VCaP (cell line): ENCODE measurements around the gene EOLA1.
A peak's percentile ranks its signal among the peaks of the same experiment; 100 is the strongest.

ENCODE experiments used
- H3K27ac ChIP-seq: fragments of 450-650 bp; 2 replicates; pipeline ENCODE4 v1.5.1; 2017
- TF ChIP-seq, protein P1 (sequence below): fragments of 450-650 bp; conservative IDR thresholded peaks from 2 replicates; pipeline ENCODE4 v1.5.1; 2017; ENCODE audit warnings: mild to moderate bottlenecking, moderate library complexity

EOLA1 gene

DNA sequence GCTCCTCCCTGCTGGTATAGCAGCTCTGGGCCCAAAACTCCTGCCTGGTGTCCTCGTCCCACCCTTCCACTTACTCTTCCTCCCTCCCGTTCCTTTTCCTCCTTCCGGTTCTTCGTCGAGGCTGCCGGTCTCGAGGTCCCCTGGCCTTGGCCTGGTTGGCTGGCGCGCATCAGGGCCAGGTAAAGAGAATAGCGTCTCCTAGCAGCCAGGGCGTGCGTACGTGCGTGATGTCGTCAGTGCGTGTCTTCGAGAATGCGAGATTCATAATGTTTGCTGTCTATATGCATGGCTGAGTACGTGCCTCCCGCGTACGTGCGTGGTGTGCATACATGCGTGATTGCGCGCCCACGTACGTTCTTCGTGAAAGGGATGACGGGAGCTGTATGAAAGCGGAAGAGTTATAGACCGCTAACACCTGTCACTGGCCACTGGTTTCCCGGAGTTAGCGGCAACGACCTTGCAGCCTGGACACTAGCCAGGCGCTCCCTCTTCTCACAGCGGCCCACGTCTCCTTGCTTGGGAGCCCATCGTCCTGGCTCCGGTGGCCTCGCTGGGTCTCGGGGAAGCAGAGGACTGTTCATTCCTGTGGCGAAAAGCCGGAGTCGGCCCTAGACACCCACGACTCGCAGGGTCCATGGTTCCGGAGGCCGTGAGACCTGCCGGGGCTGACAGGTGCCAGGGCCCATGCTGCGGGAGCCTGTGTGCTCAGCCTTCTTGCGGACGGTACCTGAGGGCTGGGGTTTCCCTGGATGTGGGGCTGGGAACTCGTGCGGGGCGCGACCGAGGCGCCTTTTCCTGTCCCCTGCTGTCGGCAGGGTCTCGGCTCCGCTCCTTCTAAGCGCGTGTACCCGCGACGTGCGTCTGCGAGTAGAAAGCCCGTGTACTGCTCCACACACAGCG, at the start of gene EOLA1:
Gene EOLA1, plus strand, starts transcription at position 392 of the 900 bp plus-strand sequence. CDS start 4,619 bp downstream, outside the sequence.
- TF ChIP-seq, protein P1, sequence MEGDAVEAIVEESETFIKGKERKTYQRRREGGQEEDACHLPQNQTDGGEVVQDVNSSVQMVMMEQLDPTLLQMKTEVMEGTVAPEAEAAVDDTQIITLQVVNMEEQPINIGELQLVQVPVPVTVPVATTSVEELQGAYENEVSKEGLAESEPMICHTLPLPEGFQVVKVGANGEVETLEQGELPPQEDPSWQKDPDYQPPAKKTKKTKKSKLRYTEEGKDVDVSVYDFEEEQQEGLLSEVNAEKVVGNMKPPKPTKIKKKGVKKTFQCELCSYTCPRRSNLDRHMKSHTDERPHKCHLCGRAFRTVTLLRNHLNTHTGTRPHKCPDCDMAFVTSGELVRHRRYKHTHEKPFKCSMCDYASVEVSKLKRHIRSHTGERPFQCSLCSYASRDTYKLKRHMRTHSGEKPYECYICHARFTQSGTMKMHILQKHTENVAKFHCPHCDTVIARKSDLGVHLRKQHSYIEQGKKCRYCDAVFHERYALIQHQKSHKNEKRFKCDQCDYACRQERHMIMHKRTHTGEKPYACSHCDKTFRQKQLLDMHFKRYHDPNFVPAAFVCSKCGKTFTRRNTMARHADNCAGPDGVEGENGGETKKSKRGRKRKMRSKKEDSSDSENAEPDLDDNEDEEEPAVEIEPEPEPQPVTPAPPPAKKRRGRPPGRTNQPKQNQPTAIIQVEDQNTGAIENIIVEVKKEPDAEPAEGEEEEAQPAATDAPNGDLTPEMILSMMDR: no peak
- H3K27ac ChIP-seq: peak within 1 kb of the TSS; percentile 81

DNA sequence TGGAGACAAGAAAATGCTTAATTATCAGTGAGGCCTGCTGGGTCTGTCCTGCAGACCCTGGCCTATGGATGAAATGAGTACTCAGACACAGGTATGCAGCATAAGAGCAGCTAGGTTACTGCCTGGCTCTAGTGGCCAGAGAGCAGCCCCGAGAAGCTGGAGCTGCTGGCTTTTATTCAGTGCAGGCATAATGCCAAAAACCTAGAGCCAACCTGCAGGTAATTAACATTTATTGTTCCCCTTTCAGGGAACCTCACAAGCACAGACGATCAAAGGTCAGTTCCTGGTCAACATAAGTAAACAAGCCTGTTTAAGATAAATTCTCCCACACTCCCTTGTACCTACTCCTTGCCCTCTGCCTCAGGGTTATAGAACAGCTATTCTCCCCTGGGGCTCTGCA, 49.0 kb upstream of the EOLA1 start:
- no peak overlapping the region for H3K27ac ChIP-seq
- TF ChIP-seq, protein P1: no peak

DNA sequence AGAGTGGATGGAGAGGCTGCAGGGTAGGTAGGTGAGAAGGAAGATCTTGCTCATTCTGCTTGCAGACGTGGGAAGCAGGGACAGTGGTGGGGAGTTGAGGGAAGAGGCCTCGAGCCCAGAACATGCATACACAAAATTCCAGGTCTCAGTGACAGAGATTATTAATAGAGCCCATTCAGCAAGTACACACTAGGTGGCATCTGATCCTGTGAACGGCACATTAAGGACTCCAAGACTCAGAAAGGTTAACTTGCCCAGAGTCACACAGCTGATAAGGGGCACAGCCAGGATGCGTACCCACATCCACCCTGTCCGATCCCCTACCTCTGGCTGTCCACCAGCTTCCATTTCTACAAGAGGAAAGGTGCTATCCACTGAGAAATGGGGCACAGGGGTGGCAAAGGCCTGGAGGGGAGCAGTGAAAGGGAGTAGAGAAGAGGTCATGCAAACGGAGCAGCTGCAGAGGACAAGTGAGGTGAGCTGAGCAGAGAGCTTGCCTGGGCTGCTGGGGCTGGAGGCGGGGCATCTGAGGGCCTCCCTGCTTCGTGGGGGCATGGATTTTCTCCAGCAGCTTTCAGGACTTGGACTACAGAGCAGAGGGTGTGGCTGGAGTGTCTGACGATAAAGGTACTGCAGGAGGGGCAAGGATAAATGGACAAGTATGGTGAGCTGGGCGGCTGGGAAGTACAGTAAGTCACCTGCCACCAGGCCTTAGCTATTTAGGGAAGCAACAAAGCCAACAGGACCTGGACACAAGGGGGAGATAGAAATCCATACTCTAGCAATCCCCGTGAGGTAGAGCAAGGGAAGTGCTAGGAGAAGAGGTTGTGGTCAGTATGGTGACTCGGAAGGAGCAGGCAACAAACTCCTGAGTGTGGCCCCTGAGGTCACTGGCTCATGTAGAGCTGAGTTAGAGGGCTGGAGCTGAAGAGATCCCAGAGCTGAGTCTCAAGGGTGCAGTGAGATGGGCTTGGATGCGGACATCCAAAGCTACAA, 46.9 kb upstream of the EOLA1 start:
- TF ChIP-seq, protein P1: no peak; the same call in 1 of the 2 replicates

DNA sequence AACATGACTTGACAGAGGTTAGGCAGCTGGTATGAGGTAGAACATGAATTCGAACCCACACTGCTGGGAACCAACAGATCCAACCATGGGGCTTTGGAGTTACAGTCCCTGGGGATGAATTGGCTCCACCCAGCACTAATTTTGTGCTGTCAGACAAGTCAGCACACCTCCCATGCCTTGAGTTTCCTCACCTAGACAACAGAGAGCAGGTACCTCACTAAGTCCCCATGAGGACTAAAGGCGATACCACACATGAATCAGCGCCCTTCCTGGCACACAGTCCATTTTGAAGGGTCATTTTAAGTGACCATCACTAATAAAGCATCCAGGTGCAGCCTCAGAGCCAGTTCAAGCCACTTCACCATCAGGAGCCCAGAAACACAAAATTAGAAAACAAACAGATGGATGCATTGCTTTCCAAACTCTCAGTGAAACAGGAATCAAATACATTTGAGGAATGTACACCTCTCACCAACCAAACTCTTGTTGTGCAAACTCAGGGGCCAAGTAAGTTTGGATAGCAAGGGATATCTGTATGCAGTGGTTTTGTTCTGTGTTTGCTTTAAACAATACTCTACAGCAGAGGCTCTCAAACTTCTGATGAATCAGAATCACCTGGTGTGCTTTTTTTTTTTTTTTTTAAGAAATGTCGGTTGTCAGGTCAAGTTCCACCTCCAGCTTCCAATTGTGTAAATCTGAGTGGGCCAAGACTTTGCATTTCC, 45.8 kb upstream of the EOLA1 start:
- no peak overlapping the region for H3K27ac ChIP-seq
- TF ChIP-seq, protein P1: no peak

More for the DNA sequence above, 46.9 kb upstream of the EOLA1 start:
- no peak overlapping the region for H3K27ac ChIP-seq

DNA sequence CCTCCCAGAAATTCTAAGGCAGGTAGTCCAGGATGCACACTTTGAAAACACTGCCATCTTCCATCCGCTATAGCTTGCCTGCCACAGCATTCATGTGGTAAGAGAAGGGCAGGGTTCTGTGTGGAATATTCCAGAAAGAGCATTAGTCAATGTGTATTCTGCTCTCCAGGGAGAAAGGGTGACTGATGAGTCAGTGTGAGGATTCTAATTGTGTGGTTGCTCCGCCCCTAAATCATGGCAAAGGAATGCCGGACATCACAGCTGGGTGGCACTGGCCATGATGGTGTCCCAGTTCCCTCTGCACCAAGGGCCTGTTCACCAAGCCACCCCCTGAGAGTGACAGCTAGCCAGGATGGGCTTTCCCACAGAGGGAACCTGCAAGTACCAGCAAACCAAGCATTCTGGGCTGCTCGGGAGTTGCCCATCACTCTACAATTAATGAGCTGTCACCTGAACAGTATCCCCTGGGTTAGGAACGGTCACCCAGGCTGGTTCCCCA, 45.2 kb upstream of the EOLA1 start:
- no peak overlapping the region for H3K27ac ChIP-seq
- TF ChIP-seq, protein P1: no peak

DNA sequence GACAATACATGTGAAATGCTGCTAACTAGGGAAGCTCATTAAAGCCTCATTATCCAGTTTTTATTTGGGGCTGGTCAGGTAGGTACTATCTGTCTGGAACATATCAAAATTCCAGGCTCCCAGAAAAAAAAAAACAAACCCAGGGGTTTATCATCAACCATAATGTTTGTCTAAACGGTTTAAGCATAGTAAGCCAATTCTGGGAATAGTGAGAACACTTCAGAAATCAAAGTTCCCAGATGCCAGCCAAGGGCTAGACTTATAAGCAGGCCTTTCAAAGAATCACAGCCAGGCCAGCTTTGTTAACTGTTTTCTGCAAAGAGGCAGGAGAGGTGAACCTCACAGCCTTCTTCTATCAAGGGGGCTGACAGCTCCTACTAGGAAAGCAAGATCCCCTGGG, 43.8 kb upstream of the EOLA1 start:
- no peak overlapping the region for H3K27ac ChIP-seq
- TF ChIP-seq, protein P1: no peak
